ENCODE results near the gene PON3.
"Not testable (repeated sequence)": the region's sequence is repeated elsewhere in the genome, so short reads cannot be mapped to it uniquely, and the experiment has no call there.

The PON3 gene

DNA sequence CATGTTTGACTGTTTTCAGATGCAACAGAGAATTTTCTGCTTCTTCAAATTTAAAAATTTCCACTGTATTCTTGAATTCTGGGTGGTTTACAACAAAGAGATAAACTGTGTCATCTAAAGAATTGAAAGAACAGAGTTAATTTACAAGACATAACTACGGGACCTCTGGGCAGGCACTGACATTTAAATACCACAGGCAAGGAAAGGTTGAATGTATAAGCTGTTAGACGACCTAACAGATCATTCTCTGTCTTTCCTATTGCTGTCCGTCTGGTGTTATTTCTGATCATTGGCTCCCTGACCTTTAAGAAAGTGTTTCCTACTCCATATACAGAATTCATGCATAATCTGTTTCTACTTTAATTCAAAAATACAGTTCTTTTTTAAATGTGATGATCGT is 15.5 kb upstream of the PON3 start:
- no peak for DNase-seq (ENCODE audit: low spot score)

DNA sequence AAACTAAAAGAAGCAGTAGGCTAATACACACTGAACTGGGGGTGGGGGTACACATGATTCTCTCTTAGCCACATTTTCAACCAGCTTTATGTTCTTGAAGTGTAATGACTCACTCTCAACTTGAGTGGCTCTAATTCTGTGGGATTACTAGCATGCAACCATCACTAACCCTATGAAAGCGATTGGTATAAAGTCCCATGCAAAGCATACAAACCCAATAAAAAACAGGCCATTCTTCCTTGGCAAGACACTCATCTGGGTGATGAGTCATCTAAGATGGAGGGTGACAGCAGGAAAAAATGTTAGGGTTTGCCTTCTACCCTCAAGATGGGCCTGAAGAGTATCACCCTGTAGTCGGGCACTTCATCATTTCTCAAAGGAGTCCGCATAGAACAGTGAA is 14.9 kb upstream of the PON3 start:
- no peak for DNase-seq (ENCODE audit: low spot score)

GRCh38 chr7:95407751-95408150 is 11.6 kb upstream of the PON3 start:
- DNase-seq (ENCODE audit: low spot score): no peak

DNA sequence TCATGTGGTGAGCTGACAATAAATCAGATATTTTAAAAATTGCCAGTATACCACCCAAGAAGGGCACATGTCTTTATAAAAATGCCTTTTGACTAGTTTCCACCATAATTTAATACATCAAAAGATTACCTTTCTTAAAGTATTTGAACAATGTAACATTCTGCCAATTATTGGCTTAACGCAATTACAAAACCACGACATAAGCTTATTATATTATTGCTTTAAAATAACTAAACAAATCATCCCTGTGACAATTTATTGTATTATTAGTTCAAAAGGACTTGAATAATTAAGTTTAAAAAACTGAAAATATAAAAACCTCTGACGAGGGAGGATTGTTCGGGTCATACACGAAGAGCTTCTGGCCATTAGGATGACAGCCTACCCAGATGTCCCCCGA is 9.6 kb upstream of the PON3 start:
- DNase-seq (ENCODE audit: low spot score): no peak

- DNase-seq (ENCODE audit: low spot score): no peak
Measured at GRCh38 chr7:95405208-95405607, 9.0 kb upstream of the PON3 start.

GRCh38 chr7:95404316-95404865 is 8.2 kb upstream of the PON3 start:
- no peak for DNase-seq (ENCODE audit: low spot score)

- DNase-seq (ENCODE audit: low spot score): no peak
Measured at GRCh38 chr7:95398155-95398940, 2.2 kb upstream of the PON3 start.

DNA sequence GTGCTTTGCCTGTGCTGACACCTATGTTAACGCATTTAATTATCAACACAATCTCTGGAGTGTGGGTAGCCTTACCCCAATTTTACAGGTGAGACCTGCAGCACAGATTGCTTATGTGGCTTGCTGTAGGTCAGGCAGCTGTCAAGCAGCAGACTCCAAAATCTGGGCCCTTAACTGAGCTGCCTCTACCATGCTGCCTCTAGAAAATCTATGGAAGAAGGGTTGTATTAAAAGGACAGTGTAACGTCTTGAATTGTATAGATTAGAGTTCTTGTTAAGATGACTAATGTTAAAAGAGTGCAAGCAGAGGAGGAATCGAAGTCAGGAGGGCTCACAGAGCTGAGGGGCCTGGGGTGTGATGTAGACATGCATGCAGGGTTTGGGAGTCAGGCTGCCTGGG is 1.2 kb upstream of the PON3 start:
- no peak for DNase-seq (ENCODE audit: low spot score)

DNA sequence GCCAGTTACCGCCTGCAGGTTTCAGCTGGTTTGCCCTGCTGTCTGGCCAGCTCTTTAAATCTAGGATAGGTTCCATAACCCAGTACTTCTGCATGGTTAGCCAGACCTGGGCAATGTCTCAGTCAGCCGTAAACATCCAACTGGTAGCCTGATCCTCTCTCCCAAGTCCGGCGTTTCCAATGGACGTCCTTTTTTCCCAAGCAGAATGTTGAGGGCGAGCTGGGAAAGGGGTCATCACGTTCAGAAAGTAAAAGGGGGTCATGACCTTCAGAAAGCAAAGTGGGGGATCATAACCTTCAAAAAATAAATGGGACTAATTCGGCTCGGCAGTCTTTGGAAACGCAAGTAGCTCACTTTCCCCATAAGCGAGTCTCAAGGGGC is 430 bp downstream of the PON3 start:
- no peak for DNase-seq (ENCODE audit: low spot score)

DNA sequence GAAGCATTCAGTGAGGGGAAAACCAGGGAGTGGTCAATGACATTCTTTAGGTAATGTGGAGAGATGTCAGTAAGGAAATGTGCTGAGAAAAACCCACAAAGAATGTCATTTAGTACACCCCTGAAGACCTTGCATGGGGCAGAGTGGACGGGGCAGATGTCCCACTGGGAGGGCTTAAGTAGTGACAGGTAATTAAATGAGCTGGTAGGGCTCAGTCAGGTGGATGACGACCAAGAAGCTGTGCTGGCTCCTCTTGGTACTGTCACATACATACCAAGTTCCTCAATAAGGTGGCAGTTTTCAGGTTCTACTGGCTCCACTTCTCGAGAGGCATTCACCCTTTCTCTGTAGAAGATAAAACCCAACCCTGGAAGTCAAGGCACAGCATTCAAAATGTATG is 1.8 kb downstream of the PON3 start:
- DNase-seq (ENCODE audit: low spot score): no peak

DNA sequence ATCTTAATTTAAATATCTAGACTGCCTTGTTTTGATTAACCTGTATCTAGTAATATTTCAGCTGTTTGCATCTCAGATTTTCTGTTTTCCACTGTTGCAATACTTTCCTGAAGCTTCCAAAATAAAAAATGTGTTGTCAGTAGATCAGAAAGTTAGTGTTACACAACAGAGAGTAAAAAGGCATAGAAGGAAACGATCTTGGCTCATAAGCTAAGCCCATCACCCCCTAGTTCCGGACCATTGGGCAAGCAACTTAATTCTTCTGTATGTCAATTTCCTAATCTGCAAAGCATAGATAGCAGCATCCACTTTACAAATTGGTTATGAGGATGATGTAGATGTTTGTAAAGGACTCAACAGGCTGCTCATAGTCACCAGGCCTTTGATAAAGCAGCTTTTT is 4.4 kb downstream of the PON3 start:
- no peak for DNase-seq (ENCODE audit: low spot score)

DNA sequence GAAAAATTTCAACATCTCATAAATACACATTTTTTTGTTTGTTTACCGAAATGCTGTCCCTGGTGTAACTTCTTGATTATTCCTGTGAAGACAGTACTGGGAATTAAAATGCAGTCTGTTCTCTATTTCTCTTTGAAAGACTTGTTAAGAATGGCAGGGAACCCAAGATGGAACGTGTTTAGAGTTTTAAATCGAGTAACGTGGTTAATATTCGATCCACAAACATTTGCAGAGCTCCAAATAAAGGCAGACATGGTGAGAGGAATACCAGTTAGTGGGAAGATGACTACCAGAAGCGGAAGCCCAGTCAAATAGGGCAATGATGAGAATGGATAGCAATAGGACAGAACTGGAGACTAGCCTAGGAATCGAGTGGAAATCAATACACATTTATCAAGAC is 6.7 kb downstream of the PON3 start:
- no peak for DNase-seq (ENCODE audit: low spot score)

- not testable (repeated sequence) for DNase-seq (ENCODE audit: low spot score)
Measured at GRCh38 chr7:95379457-95379856, 16.7 kb downstream of the PON3 start.

DNA sequence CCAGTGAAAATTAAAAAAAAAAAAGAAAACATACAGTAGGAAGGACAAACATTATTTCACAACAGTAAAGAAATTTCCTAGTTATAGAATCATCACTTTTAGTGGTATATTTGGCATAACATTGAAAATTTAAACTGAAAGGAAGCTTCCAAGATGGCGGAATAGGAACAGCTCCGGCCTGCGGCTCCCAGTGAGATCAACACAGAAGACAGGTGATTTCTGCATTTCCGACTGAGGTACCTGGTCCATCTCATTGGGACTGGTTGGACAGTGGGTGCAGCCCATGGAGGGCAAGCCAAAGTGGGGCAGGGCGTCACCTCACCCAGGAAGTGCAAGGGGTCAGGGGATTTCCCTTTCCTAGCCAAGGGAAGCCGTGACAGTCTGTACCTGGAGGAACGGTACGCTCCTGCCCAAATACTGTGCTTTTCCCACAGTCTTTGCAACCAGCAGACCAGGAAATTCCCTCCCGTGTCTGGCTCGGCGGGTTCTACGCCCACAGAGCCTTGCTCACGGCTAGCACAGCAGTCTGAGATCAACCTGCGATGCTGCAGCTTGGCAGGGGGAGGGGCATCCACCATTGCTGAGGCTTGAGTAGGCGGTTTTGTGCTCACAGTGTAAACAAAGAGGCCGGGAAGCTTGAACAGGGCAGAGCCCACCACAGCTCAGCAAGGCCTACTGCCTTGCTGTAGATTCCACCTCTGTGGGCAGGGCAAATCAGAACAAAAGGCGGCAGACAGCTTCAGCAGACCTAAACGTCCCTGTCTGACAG is 19.4 kb downstream of the PON3 start:
- DNase-seq (ENCODE audit: low spot score): no peak

DNA sequence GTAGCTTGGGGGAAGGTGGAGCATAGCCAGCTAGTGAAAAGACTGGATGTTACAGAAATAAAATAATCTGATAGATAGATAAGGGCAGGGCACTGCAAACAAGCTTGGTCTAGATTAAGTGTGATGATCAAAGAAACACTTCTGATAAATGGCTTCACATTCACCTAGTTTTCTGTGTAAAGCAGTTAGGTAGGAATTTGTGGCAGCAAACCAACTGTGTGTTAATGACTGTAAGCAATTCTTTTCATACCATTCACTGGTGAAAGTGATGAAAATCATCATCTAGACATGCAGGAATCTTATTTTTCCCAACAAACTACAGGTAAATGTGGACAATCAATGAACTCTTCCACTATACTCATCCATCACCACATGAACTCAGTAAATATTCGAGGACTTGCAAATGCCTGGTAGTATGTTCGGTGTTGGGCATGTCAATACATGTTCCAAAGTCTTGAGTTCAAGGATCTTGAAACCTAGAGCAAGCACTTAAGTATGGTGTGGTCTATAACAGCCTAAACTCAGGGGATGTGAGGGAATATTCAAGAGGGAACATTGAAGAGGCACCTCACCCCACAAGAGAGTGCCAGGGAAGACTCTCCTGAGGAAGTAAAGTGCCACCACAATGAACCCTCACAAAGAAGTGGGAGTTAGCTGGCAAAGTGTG is 20.5 kb downstream of the PON3 start:
- no peak for DNase-seq (ENCODE audit: low spot score)

DNA sequence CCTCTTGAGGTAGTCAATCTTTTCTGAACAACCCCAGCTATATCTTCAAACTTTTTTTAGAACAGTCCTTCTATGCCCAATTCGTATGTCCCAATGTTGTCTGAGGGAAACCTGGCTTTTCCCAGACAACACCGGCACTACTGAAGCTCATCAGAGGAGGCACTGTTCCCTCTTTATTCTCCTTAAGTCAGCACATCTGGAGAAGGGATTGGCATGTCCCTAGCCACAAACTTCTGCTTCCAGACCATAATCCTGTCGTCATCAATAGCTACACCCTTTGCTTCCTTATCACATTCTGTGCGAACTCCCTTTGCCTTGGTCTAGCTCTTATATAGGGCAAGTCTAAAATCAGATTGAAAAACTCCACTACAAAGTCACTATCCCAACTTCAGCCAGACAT is 22.9 kb downstream of the PON3 start:
- no peak for DNase-seq (ENCODE audit: low spot score)

DNA sequence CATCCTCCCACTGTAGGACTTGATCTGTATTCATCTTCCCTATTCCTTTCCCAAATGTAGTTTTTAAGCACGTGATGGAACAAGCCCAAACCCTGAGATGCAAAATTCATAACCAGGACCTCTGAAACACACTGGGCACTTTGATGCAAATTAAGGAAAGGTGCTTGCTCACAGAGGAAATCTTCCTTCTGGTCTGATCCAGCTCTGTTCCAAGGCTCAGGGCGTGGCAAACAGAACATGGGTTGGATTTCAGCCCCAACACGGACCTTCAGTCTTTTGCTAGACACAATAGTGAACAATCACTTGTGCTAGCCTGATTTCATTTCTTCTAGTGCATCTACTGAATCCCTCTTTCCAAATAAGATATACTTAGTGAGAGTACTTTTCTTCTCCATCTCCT is 27.9 kb downstream of the PON3 start:
- DNase-seq (ENCODE audit: low spot score): no peak

DNA sequence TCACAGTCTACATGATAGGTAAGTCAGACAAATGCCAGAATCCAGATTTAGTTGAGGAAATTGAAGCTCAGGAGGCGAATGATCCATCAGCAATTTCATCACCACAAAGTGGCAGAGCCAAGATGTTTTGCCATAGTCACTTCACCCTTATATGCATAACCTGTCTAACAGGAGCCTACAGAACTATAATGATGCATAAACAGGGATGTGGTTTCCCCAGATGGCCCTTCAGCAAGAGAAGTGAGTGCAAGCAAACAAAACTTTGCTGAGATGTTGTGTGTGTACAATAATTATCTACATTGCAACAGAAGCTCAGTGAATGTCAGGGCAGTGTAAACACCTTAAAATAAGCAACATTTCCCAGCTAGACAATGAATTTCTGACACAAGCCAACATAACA is 28.6 kb downstream of the PON3 start:
- DNase-seq (ENCODE audit: low spot score): no peak

DNA sequence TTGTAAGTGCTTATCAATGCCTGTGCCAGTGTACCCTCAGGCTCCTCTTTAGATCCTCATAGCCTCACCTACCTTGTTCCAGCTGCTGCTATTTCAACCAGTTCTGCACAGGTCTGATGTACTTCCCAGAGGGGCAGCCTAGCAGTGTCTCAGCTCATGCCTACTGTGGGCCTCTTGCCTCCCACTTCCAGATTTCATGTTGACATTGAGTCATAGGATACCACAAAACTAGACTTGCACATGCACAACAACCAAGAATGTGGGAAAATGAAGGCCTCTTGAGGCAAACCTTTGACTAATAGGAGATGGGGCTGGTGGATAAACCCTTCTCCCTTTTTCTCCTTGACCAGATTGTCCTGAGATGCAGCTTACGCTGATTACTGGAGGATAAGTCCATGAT is 31.0 kb downstream of the PON3 start:
- no peak for DNase-seq (ENCODE audit: low spot score)

- DNase-seq (ENCODE audit: low spot score): no peak
Measured at GRCh38 chr7:95357623-95358022, 38.6 kb downstream of the PON3 start.

DNA sequence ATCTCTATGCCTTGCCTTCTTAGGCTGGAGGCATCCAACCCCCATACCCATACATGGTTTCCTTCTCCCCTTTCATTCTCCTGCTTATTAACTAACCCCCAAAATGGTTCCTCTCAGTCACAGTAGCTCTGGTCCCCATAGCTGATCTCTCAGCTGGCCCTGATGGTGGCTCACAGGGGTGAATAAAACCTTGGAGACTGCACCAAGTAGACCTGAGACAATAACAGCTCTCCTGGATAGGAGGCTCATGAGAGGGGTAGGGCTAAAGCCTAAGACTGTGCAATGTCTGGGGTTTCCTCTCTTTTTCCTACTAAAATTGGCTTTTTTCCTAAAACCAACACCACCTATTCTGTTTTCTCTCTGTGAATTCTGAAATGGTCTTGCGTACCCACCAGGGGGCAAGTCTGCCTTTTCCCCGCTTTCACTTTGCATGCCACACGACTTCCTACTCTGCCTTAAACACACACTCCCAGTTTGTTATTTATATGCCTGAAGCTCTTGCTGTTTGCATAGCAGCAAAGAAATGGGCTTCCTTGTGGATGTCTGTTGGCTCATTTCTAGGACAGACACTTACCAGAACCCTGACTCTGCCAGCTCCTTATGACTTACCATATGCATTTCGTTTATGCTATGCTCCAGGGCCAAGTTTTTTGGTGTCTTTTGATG is 53.4 kb downstream of the PON3 start:
- DNase-seq (ENCODE audit: low spot score): no peak

GRCh38 chr7:95342029-95342428 is 54.1 kb downstream of the PON3 start:
- no peak for DNase-seq (ENCODE audit: low spot score)
